GM21390 (cell line): Measurements from ENCODE around the gene GRIFIN.
A peak's percentile ranks its signal among the peaks of the same experiment; 100 is the strongest.

Experiments used
- ATAC-seq: cut with Tn5 transposase; IDR thresholded peaks from one replicate; pipeline ENCODE4 v1.9.1; 2021; ENCODE audit not compliant: unreplicated experiment

GRIFIN gene

GRCh38 chr7:2513702-2514101, 37.5 kb upstream of the GRIFIN start:
- ATAC-seq: no peak

GRCh38 chr7:2512713-2513112, 36.5 kb upstream of the GRIFIN start:
- no peak for ATAC-seq

- no peak for ATAC-seq
These were observed 36.0 kb upstream of the GRIFIN start for GRCh38 chr7:2512179-2512661.

GRCh38 chr7:2511769-2512168, 35.6 kb upstream of the GRIFIN start:
- no peak for ATAC-seq

GRCh38 chr7:2510909-2511768, 34.9 kb upstream of the GRIFIN start:
- ATAC-seq: no peak

GRCh38 chr7:2510130-2510776, 34.1 kb upstream of the GRIFIN start:
- no peak for ATAC-seq

- ATAC-seq: no peak
These were observed 33.2 kb upstream of the GRIFIN start for GRCh38 chr7:2509298-2509906.

- ATAC-seq: peak; percentile 49
These were observed 32.4 kb upstream of the GRIFIN start for GRCh38 chr7:2508327-2509215.

GRCh38 chr7:2507917-2508306, 31.7 kb upstream of the GRIFIN start:
- ATAC-seq: no peak

- no peak for ATAC-seq
These were observed 31.2 kb upstream of the GRIFIN start for GRCh38 chr7:2507208-2507916.

- no peak for ATAC-seq
These were observed 29.2 kb upstream of the GRIFIN start for GRCh38 chr7:2505401-2505800.

- no peak for ATAC-seq
These were observed 28.7 kb upstream of the GRIFIN start for GRCh38 chr7:2504889-2505375.

GRCh38 chr7:2504128-2504888, 28.1 kb upstream of the GRIFIN start:
- no peak for ATAC-seq

- no peak for ATAC-seq
These were observed 27.1 kb upstream of the GRIFIN start for GRCh38 chr7:2503056-2503941.

GRCh38 chr7:2502647-2502966, 26.4 kb upstream of the GRIFIN start:
- ATAC-seq: no peak

GRCh38 chr7:2501947-2502646, 25.9 kb upstream of the GRIFIN start:
- no peak for ATAC-seq

- ATAC-seq: no peak
These were observed 24.5 kb upstream of the GRIFIN start for GRCh38 chr7:2500701-2501100.
